ENCODE data around the gene CLEC2B.

Gene CLEC2B

DNA sequence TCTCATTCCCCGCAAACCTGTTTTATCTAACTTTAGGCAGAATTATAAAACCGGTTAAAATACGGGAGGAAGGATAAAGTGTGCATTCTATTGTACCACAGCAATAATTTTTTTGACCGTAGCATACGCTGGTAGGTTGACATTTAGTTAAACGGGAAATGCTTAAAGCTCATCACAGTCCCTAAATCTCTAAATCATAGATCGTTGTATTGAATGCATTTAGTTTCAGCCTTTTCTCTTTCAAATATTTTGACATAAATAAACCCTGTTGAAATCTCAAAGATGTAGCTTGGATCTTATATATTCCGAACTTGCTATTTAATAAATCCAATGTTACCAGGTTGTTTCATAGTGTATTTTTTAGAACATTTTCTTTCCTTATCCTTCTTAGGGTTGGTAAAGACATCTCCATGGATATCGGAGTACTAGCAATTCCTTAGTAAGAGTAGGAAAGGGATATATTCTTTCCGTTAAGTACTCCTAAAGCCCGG lies 798 bp downstream of the CLEC2B start:
- no peaks in the 10 kb centered on the region for H3K27me3 ChIP-seq (ENCODE audit: insufficient read depth, low read length)
- H3K9me3 ChIP-seq (ENCODE audit: insufficient read depth, low read depth, low read length), result no peaks in the 10 kb centered on the region
- no peak overlapping the region for H3K9ac ChIP-seq (ENCODE audit: low read depth, low read length)
- H3K4me3 ChIP-seq (ENCODE audit: low read length), result no peak overlapping the region
- H3K36me3 ChIP-seq (ENCODE audit: insufficient read depth, low read depth, low read length), result no peaks in the 10 kb centered on the region
- peaks cover 10% of the 10 kb centered on the region; the same call in 1 of the 2 replicates for H3K4me1 ChIP-seq (ENCODE audit: insufficient read depth, low read length)
- no peak overlapping the region for H3K27ac ChIP-seq (ENCODE audit: low read length)

DNA sequence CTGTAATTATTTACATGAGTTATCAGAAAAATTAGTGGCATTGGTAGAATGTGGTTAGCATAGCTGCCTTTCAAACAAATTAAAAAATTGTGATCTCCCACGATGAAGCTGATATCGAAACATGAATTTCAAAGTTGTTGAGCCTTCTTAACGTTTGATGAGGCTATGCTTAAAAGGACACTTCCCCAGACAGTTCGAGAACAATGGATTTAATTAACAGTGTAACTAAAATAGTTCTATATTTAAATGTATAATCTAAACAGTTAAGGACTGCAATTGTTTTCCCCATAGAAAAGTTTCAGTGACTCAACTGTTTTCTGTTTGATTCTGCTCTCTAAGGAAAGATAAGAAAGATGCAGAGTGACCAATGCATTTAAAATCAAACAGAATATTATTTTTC lies 1.6 kb downstream of the CLEC2B start:
- H3K36me3 ChIP-seq (ENCODE audit: insufficient read depth, low read depth, low read length), result no peaks in the 10 kb centered on the region
- H3K4me1 ChIP-seq (ENCODE audit: insufficient read depth, low read length), result peaks cover 10% of the 10 kb centered on the region; the same call in 1 of the 2 replicates
- no peak overlapping the region for H3K4me3 ChIP-seq (ENCODE audit: low read length)
- H3K9ac ChIP-seq (ENCODE audit: low read depth, low read length), result no peak overlapping the region
- H3K27ac ChIP-seq (ENCODE audit: low read length), result no peak overlapping the region
- H3K9me3 ChIP-seq (ENCODE audit: insufficient read depth, low read depth, low read length), result no peaks in the 10 kb centered on the region
- H3K27me3 ChIP-seq (ENCODE audit: insufficient read depth, low read length), result no peaks in the 10 kb centered on the region

DNA sequence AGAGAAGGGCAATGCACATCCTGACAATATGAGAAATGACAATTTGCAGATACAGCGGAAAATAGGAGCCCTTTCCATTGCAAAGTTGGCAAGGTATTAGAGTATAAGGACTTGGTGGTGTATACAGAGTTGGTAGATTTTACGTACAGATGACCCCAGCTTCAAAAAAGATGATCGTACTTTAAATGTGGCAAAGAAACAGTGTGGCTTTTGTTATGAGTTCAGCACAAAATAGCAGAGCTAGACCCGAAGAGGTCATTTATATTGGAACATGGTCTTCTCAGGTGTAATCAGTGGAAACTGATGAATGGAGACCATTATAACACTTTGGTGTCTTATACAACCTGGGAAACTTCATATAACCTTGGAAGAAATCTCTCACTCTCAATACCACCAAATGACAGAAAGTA lies 2.3 kb downstream of the CLEC2B start:
- H3K4me1 ChIP-seq (ENCODE audit: insufficient read depth, low read length), result peaks cover 10% of the 10 kb centered on the region; the same call in 1 of the 2 replicates
- no peak overlapping the region for H3K4me3 ChIP-seq (ENCODE audit: low read length)
- no peak overlapping the region for H3K27ac ChIP-seq (ENCODE audit: low read length)
- no peaks in the 10 kb centered on the region for H3K9me3 ChIP-seq (ENCODE audit: insufficient read depth, low read depth, low read length)
- no peak overlapping the region for H3K9ac ChIP-seq (ENCODE audit: low read depth, low read length)
- no peaks in the 10 kb centered on the region for H3K27me3 ChIP-seq (ENCODE audit: insufficient read depth, low read length)
- no peaks in the 10 kb centered on the region for H3K36me3 ChIP-seq (ENCODE audit: insufficient read depth, low read depth, low read length)

DNA sequence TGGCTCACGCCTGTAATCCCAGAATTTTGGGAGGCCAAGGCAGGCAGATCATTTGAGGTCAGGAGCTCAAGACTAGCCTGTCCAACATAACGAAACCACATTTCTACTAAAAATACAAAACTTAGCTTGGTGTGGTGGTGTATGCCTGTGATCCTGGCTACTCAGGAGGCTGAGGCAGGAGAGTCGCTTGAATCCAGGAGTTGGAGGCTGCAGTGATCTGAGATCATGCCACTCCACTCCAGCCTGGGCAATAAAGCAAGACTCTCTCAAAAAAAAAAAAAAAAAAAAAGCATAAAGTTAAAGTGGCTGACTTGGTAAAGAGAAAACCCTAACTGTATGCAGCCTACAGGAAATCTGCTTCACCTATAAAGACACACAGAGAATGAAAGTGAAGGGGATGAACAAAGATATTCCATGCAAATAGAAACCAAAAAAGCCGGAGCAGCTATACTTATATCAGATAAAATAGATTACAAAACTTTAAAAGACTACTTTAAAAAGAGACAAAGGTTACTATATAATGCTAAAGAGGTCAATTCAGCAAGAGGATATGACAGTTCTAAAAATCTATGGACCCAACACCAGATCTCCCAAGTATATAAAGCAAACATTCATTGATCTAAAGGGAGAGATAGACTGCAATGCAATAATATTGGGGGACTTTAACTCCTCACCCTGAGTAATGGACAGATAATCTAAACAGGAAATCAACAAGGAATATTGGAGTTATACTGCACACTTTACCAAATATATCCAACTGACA lies 4.1 kb downstream of the CLEC2B start:
- Histone ChIP-seq H3K27me3 (ENCODE audit: insufficient read depth, low read length) (no peaks in the 10 kb centered on the region), H3K4me1 (ENCODE audit: insufficient read depth, low read length) (peaks cover 10% of the 10 kb centered on the region; the same call in 1 of the 2 replicates), H3K27ac (ENCODE audit: low read length) (no peak overlapping the region), H3K9ac (ENCODE audit: low read depth, low read length) (no peak overlapping the region), H3K36me3 (ENCODE audit: insufficient read depth, low read depth, low read length) (no peaks in the 10 kb centered on the region), H3K4me3 (ENCODE audit: low read length) (no peak overlapping the region), H3K9me3 (ENCODE audit: insufficient read depth, low read depth, low read length) (no peaks in the 10 kb centered on the region)

- no peak overlapping the region for H3K9ac ChIP-seq (ENCODE audit: low read depth, low read length)
- no peak overlapping the region for H3K27ac ChIP-seq (ENCODE audit: low read length)
- no peaks in the 10 kb centered on the region for H3K4me1 ChIP-seq (ENCODE audit: insufficient read depth, low read length)
- H3K36me3 ChIP-seq (ENCODE audit: insufficient read depth, low read depth, low read length), result no peaks in the 10 kb centered on the region
- H3K27me3 ChIP-seq (ENCODE audit: insufficient read depth, low read length), result no peaks in the 10 kb centered on the region
- H3K9me3 ChIP-seq (ENCODE audit: insufficient read depth, low read depth, low read length), result no peaks in the 10 kb centered on the region
- H3K4me3 ChIP-seq (ENCODE audit: low read length), result no peak overlapping the region
These were observed 11.0 kb downstream of the CLEC2B start for GRCh38 chr12:9858135-9858534.

GRCh38 chr12:9856894-9857293 lies 12.3 kb downstream of the CLEC2B start:
- H3K4me3 ChIP-seq (ENCODE audit: low read length), result no peak overlapping the region

DNA sequence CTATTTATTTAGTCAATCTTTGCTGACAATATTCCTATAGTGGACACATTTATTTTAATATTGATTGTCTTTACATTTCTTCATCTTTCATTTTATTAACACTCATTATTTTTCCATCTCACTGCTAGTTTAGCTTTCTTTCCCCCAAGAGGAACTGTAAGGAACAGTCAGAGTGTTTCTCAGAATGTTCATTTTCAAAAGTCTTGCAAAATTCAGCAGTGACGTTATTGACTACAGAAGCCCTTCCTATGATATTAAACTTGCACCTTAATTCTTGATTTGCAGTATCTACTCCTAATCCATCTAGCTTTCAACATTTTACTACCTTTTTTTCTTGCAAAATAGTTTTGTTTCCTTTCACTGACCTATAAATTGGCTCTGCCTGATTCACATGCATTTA lies 13.0 kb downstream of the CLEC2B start:
- Histone ChIP-seq H3K27ac (ENCODE audit: low read length) (no peak overlapping the region), H3K27me3 (ENCODE audit: insufficient read depth, low read length) (no peaks in the 10 kb centered on the region), H3K4me1 (ENCODE audit: insufficient read depth, low read length) (no peaks in the 10 kb centered on the region), H3K36me3 (ENCODE audit: insufficient read depth, low read depth, low read length) (no peaks in the 10 kb centered on the region), H3K4me3 (ENCODE audit: low read length) (no peak overlapping the region), H3K9me3 (ENCODE audit: insufficient read depth, low read depth, low read length) (no peaks in the 10 kb centered on the region), H3K9ac (ENCODE audit: low read depth, low read length) (no peak overlapping the region)

More at GRCh38 chr12:9856894-9857293, 12.3 kb downstream of the CLEC2B start:
- H3K9ac ChIP-seq (ENCODE audit: low read depth, low read length), result no peak overlapping the region
- H3K4me1 ChIP-seq (ENCODE audit: insufficient read depth, low read length), result no peaks in the 10 kb centered on the region
- no peaks in the 10 kb centered on the region for H3K36me3 ChIP-seq (ENCODE audit: insufficient read depth, low read depth, low read length)
- H3K27ac ChIP-seq (ENCODE audit: low read length), result no peak overlapping the region
- no peaks in the 10 kb centered on the region for H3K27me3 ChIP-seq (ENCODE audit: insufficient read depth, low read length)
- H3K9me3 ChIP-seq (ENCODE audit: insufficient read depth, low read depth, low read length), result no peaks in the 10 kb centered on the region

DNA sequence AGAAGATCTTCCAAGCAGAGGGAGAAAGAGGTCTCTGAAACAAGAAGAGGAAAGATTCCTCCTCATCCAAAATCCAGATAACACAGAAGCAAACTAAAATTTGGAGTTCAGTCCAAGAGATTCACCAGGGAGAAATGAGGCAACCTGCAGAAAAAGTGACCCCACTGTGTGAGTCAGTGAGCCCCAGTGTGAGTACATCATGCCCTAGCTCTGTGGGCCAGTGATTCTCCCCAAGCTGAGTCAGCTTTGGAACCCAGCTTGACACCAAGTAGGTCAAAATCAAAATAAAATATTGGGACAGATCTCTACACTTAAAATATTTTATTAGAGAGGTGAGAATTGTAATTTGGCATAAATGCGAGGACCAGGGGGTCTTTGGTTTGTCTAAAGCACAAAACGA lies 17.2 kb downstream of the CLEC2B start:
- no peaks in the 10 kb centered on the region for H3K27me3 ChIP-seq (ENCODE audit: insufficient read depth, low read length)
- H3K4me1 ChIP-seq (ENCODE audit: insufficient read depth, low read length), result no peaks in the 10 kb centered on the region
- no peak overlapping the region for H3K9ac ChIP-seq (ENCODE audit: low read depth, low read length)
- H3K27ac ChIP-seq (ENCODE audit: low read length), result no peak overlapping the region
- no peaks in the 10 kb centered on the region for H3K9me3 ChIP-seq (ENCODE audit: insufficient read depth, low read depth, low read length)
- no peaks in the 10 kb centered on the region for H3K36me3 ChIP-seq (ENCODE audit: insufficient read depth, low read depth, low read length)
- no peak overlapping the region for H3K4me3 ChIP-seq (ENCODE audit: low read length)

GRCh38 chr12:9851050-9851449 lies 18.1 kb downstream of the CLEC2B start:
- no peaks in the 10 kb centered on the region for H3K4me1 ChIP-seq (ENCODE audit: insufficient read depth, low read length)
- no peak overlapping the region for H3K27ac ChIP-seq (ENCODE audit: low read length)
- H3K36me3 ChIP-seq (ENCODE audit: insufficient read depth, low read depth, low read length), result no peaks in the 10 kb centered on the region
- H3K27me3 ChIP-seq (ENCODE audit: insufficient read depth, low read length), result no peaks in the 10 kb centered on the region
- H3K4me3 ChIP-seq (ENCODE audit: low read length), result no peak overlapping the region
- no peak overlapping the region for H3K9ac ChIP-seq (ENCODE audit: low read depth, low read length)
- no peaks in the 10 kb centered on the region for H3K9me3 ChIP-seq (ENCODE audit: insufficient read depth, low read depth, low read length)

DNA sequence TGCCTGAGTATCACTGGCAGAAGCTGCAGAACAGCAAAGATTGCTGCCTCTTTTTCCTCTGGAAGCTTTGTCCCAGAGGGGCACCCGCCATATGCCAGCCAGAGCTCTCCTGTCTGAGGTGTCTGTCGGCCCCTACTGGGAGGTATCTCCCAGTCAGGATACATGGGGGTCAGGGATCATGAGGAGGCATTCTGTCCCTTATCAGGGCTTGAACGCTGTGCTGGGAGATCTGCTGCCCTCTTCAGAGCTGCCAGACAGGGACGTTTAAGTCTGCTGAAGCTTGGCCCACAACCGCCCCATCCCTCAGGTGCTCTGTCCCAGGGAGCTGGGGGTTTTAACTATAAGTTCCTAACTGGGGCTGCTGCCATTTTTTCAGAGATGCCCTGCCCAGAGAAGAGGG lies 20.3 kb downstream of the CLEC2B start:
- H3K27ac ChIP-seq (ENCODE audit: low read length), result no peak overlapping the region
- no peaks in the 10 kb centered on the region for H3K36me3 ChIP-seq (ENCODE audit: insufficient read depth, low read depth, low read length)
- H3K9ac ChIP-seq (ENCODE audit: low read depth, low read length), result no peak overlapping the region
- no peaks in the 10 kb centered on the region for H3K9me3 ChIP-seq (ENCODE audit: insufficient read depth, low read depth, low read length)
- no peaks in the 10 kb centered on the region for H3K27me3 ChIP-seq (ENCODE audit: insufficient read depth, low read length)
- H3K4me1 ChIP-seq (ENCODE audit: insufficient read depth, low read length), result no peaks in the 10 kb centered on the region
- H3K4me3 ChIP-seq (ENCODE audit: low read length), result no peak overlapping the region

DNA sequence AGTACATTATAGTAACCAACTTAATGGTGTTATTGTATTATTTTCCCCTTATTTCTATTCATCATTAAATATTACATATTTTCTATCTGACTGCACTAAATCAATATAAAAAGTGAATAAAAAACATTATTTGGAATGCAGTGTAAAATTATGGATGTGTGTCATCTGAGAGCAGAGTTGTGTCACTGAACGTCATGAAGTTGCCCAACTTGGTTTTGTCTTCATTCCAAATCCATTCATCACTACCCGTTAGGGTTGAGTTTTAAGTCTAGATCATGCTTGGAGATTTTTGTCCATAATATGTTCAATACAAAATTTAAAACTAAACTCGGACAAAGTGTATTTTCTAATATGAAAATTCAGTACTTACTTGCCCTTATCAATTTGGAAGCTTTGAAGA lies 25.7 kb downstream of the CLEC2B start:
- Histone ChIP-seq H3K4me1 (ENCODE audit: insufficient read depth, low read length) (no peaks in the 10 kb centered on the region), H3K4me3 (ENCODE audit: low read length) (no peak overlapping the region), H3K9me3 (ENCODE audit: insufficient read depth, low read depth, low read length) (no peaks in the 10 kb centered on the region), H3K27ac (ENCODE audit: low read length) (no peak overlapping the region), H3K9ac (ENCODE audit: low read depth, low read length) (no peak overlapping the region), H3K36me3 (ENCODE audit: insufficient read depth, low read depth, low read length) (no peaks in the 10 kb centered on the region), H3K27me3 (ENCODE audit: insufficient read depth, low read length) (no peaks in the 10 kb centered on the region)

GRCh38 chr12:9831720-9832119 lies 37.4 kb downstream of the CLEC2B start:
- H3K4me1 ChIP-seq (ENCODE audit: insufficient read depth, low read length), result no peaks in the 10 kb centered on the region
- H3K9ac ChIP-seq (ENCODE audit: low read depth, low read length), result no peak overlapping the region

More at GRCh38 chr12:9831720-9832119, 37.4 kb downstream of the CLEC2B start:
- H3K4me3 ChIP-seq (ENCODE audit: low read length), result no peak overlapping the region
- H3K27ac ChIP-seq (ENCODE audit: low read length), result no peak overlapping the region
- no peaks in the 10 kb centered on the region for H3K9me3 ChIP-seq (ENCODE audit: insufficient read depth, low read depth, low read length)
- H3K27me3 ChIP-seq (ENCODE audit: insufficient read depth, low read length), result no peaks in the 10 kb centered on the region
- no peaks in the 10 kb centered on the region for H3K36me3 ChIP-seq (ENCODE audit: insufficient read depth, low read depth, low read length)
